ENCODE data around the gene DOCK4.

The DOCK4 gene

GRCh38 chr7:112174192-112174591 lies 32.0 kb downstream of the DOCK4 start:
- H3K27me3 ChIP-seq (ENCODE audit: insufficient read depth, poor library complexity, severe bottlenecking): no peaks in the 10 kb centered on the region
- H3K4me3 ChIP-seq (ENCODE audit: severe bottlenecking): no peak overlapping the region
- no peak for TF ChIP-seq CTCF (IDR thresholded peaks at IDR 0.05; ENCODE audit: poor library complexity, severe bottlenecking)
- no peaks in the 10 kb centered on the region for H3K4me1 ChIP-seq (ENCODE audit: insufficient read depth, poor library complexity, severe bottlenecking)
- H3K36me3 ChIP-seq (ENCODE audit: low read depth): no peaks in the 10 kb centered on the region
- DNase-seq (ENCODE audit: low spot score) (no peak), ATAC-seq (ENCODE audit: low read depth) (no peak)
- no peak overlapping the region for H3K27ac ChIP-seq (ENCODE audit: poor library complexity, severe bottlenecking)
- H3K9me3 ChIP-seq (ENCODE audit: severe bottlenecking): no peaks in the 10 kb centered on the region

GRCh38 chr7:112173568-112173905 lies 32.7 kb downstream of the DOCK4 start:
- Histone ChIP-seq H3K27me3 (ENCODE audit: insufficient read depth, poor library complexity, severe bottlenecking) (no peaks in the 10 kb centered on the region), H3K36me3 (ENCODE audit: low read depth) (no peaks in the 10 kb centered on the region), H3K9me3 (ENCODE audit: severe bottlenecking) (no peaks in the 10 kb centered on the region), H3K27ac (ENCODE audit: poor library complexity, severe bottlenecking) (no peak overlapping the region), H3K4me3 (ENCODE audit: severe bottlenecking) (no peak overlapping the region), H3K4me1 (ENCODE audit: insufficient read depth, poor library complexity, severe bottlenecking) (no peaks in the 10 kb centered on the region)
- ATAC-seq (ENCODE audit: low read depth): no peak
- no peak for TF ChIP-seq CTCF (IDR thresholded peaks at IDR 0.05; ENCODE audit: poor library complexity, severe bottlenecking)
- no peak for DNase-seq (ENCODE audit: low spot score)

GRCh38 chr7:112172870-112173567 lies 33.2 kb downstream of the DOCK4 start:
- no peak overlapping the region for H3K4me3 ChIP-seq (ENCODE audit: severe bottlenecking)
- no peaks in the 10 kb centered on the region for H3K27me3 ChIP-seq (ENCODE audit: insufficient read depth, poor library complexity, severe bottlenecking)
- no peak overlapping the region for H3K27ac ChIP-seq (ENCODE audit: poor library complexity, severe bottlenecking)
- no peaks in the 10 kb centered on the region for H3K36me3 ChIP-seq (ENCODE audit: low read depth)
- ATAC-seq (ENCODE audit: low read depth) (no peak), DNase-seq (ENCODE audit: low spot score) (no peak)
- H3K4me1 ChIP-seq (ENCODE audit: insufficient read depth, poor library complexity, severe bottlenecking): no peaks in the 10 kb centered on the region
- TF ChIP-seq CTCF (IDR thresholded peaks at IDR 0.05; ENCODE audit: poor library complexity, severe bottlenecking): no peak
- no peaks in the 10 kb centered on the region for H3K9me3 ChIP-seq (ENCODE audit: severe bottlenecking)

GRCh38 chr7:112171673-112172072 lies 34.5 kb downstream of the DOCK4 start:
- no peak for DNase-seq (ENCODE audit: low spot score)
- TF ChIP-seq CTCF (IDR thresholded peaks at IDR 0.05; ENCODE audit: poor library complexity, severe bottlenecking): no peak
- Histone ChIP-seq H3K27ac (ENCODE audit: poor library complexity, severe bottlenecking) (no peak overlapping the region), H3K4me3 (ENCODE audit: severe bottlenecking) (no peak overlapping the region), H3K36me3 (ENCODE audit: low read depth) (no peaks in the 10 kb centered on the region), H3K4me1 (ENCODE audit: insufficient read depth, poor library complexity, severe bottlenecking) (no peaks in the 10 kb centered on the region), H3K9me3 (ENCODE audit: severe bottlenecking) (no peaks in the 10 kb centered on the region), H3K27me3 (ENCODE audit: insufficient read depth, poor library complexity, severe bottlenecking) (no peaks in the 10 kb centered on the region)
- ATAC-seq (ENCODE audit: low read depth): no peak

- Histone ChIP-seq H3K27ac (ENCODE audit: poor library complexity, severe bottlenecking) (no peak overlapping the region), H3K4me1 (ENCODE audit: insufficient read depth, poor library complexity, severe bottlenecking) (no peaks in the 10 kb centered on the region), H3K36me3 (ENCODE audit: low read depth) (no peaks in the 10 kb centered on the region), H3K4me3 (ENCODE audit: severe bottlenecking) (no peak overlapping the region), H3K9me3 (ENCODE audit: severe bottlenecking) (no peaks in the 10 kb centered on the region), H3K27me3 (ENCODE audit: insufficient read depth, poor library complexity, severe bottlenecking) (no peaks in the 10 kb centered on the region)
- DNase-seq (ENCODE audit: low spot score) (no peak), ATAC-seq (ENCODE audit: low read depth) (no peak)
- no peak for TF ChIP-seq CTCF (IDR thresholded peaks at IDR 0.05; ENCODE audit: poor library complexity, severe bottlenecking)
These were observed 37.3 kb downstream of the DOCK4 start for GRCh38 chr7:112168915-112169314.

Measured in RWPE2 (cell line).